ENCODE results near the gene CADPS.

Gene CADPS

GRCh38 chr3:62405135-62405534, 470.1 kb downstream of the CADPS start:
- DNase-seq: no peak

GRCh38 chr3:62404321-62404720, 470.9 kb downstream of the CADPS start:
- no peak for DNase-seq

GRCh38 chr3:62403765-62404164, 471.5 kb downstream of the CADPS start:
- no peak for DNase-seq

GRCh38 chr3:62392626-62393292, 482.5 kb downstream of the CADPS start:
- no peak for DNase-seq

GRCh38 chr3:62387251-62387650, 488.0 kb downstream of the CADPS start:
- DNase-seq: no peak

GRCh38 chr3:62379321-62379798, 495.9 kb downstream of the CADPS start:
- DNase-seq: no peak

GRCh38 chr3:62378921-62379320, 496.3 kb downstream of the CADPS start:
- DNase-seq: no peak

- DNase-seq: no peak
Observed at GRCh38 chr3:62378311-62378789, 496.9 kb downstream of the CADPS start.

GRCh38 chr3:62376906-62377877, 498.0 kb downstream of the CADPS start:
- DNase-seq: no peak

- no peak for DNase-seq
Observed at GRCh38 chr3:62376454-62376720, 498.8 kb downstream of the CADPS start.

GRCh38 chr3:62375655-62376453, 499.4 kb downstream of the CADPS start:
- no peak for DNase-seq

GRCh38 chr3:62374341-62375218, 500.6 kb downstream of the CADPS start:
- no peak for DNase-seq

GRCh38 chr3:62373714-62374333, 501.4 kb downstream of the CADPS start:
- no peak for DNase-seq

GRCh38 chr3:62373215-62373614, 502.0 kb downstream of the CADPS start, which contains the start of gene FEZF2:
Gene FEZF2 (minus strand): TSS chr3:62373550. CDS start chr3:62372868, 682 bp downstream.
- no peak for DNase-seq

- no peak for DNase-seq
Observed at GRCh38 chr3:62372621-62373041, 502.6 kb downstream of the CADPS start.

- no peak for DNase-seq
Observed at GRCh38 chr3:62371720-62372591, 503.3 kb downstream of the CADPS start.

- DNase-seq: no peak
Observed at GRCh38 chr3:62370858-62371719, 504.1 kb downstream of the CADPS start.

- no peak for DNase-seq
Observed at GRCh38 chr3:62370112-62370857, 504.9 kb downstream of the CADPS start.

GRCh38 chr3:62369476-62369743, 505.8 kb downstream of the CADPS start:
- DNase-seq: no peak
